HCT116 (cell line): ENCODE results near the gene ARHGEF12. TPM values are rescaled to one million over a fixed set of nuclear protein-coding genes. Genes with fewer than 3 reads are reported as not detected.

Source experiments
- ATAC-seq: fragments of 200-7000 bp; cut with Tn5 transposase; 2 replicates; pipeline ENCODE4 v1.9.1; 2020; ENCODE audit warnings: mild to moderate bottlenecking, moderate library complexity
- BruUV-seq: library from RNA; stranded (reverse); fragments of 400-500 nt; replicated peaks from 2 replicates; lab custom pipeline; 2021; lab: Mats Ljungman, UMichigan
- CTCF ChIA-PET: fragments of 300-600 bp; sonication (Branson Sonifier 250); formaldehyde crosslinking; loops from one replicate; lab custom pipeline; 2021; ENCODE audit warnings: antibody characterized with exemption; lab: Charles Lee
- POLR2A ChIA-PET: fragments of 300-600, 350-600 bp; sonication (Branson Sonifier 250); formaldehyde crosslinking; loops from one replicate; lab custom pipeline; 2021; ENCODE audit warnings: antibody characterized with exemption; lab: Charles Lee
- RAD21 ChIA-PET, 2 experiments: fragments of 300-600 bp; sonication (Branson Sonifier 250); formaldehyde crosslinking; loops; one replicate each; lab custom pipeline; 2023; ENCODE audit warnings: low total read pairs in 2 of 2; ENCODE audit not compliant: uncharacterized antibody in 2 of 2, unreplicated experiment in 2 of 2, low non-redundant PET in 1 of 2; lab: Charles Lee
- DNase-seq: peaks from one replicate; pipeline ENCODE4 v3.0.0-alpha.2; 2010; ENCODE audit warnings: low read depth, low spot score
- H2AFZ ChIP-seq: fragments of 200-600 bp; shearing (Covaris generic), sonication (generic); 2 replicates; pipeline ENCODE4 v1.6.1; 2017; ENCODE audit warnings: low read depth, mixed run types, mixed read lengths, antibody characterized with exemption, low read length; ENCODE audit not compliant: poor library complexity, severe bottlenecking
- H3K27ac ChIP-seq: 2 replicates; pipeline ENCODE4 v1.5.1; 2012; ENCODE audit warnings: low read depth, low read length
- H3K27me3 ChIP-seq: fragments of 200-600 bp; sonication (generic); 2 replicates; pipeline ENCODE4 v1.6.1; 2016; ENCODE audit warnings: mixed run types, low read length, mixed read lengths; ENCODE audit not compliant: insufficient read depth
- H3K36me3 ChIP-seq, 2 experiments: fragments of 200-500 bp in 1 of 2; fragments of 200-600 bp in 1 of 2; sonication (Bioruptor generic) in 1 of 2; sonication (generic) in 1 of 2; 2 replicates each; pipeline versions ENCODE4 v1.5.1 to v1.6.1; 2014 to 2016; ENCODE audit warnings: low read length in 2 of 2, inconsistent platforms in 1 of 2, mixed read lengths in 1 of 2, mixed run types in 1 of 2; ENCODE audit not compliant: insufficient read depth in 2 of 2, control insufficient read depth in 1 of 2
- H3K4me1 ChIP-seq, 2 experiments: fragments of 200-600 bp in 1 of 2; sonication (generic) in 1 of 2; 2 replicates each; pipeline versions ENCODE4 v1.5.1 to v1.6.1; 2012 to 2017; ENCODE audit warnings: low read length in 2 of 2, inconsistent platforms in 1 of 2, mild to moderate bottlenecking in 1 of 2, mixed read lengths in 1 of 2, mixed run types in 1 of 2, moderate library complexity in 1 of 2; ENCODE audit not compliant: insufficient read depth in 2 of 2, control insufficient read depth in 1 of 2
- H3K4me2 ChIP-seq: fragments of 200-600 bp; sonication (generic); 2 replicates; pipeline ENCODE4 v1.6.1; 2017; ENCODE audit warnings: mixed run types, low read length, mixed read lengths
- H3K4me3 ChIP-seq, 2 experiments: fragments of 200-600 bp in 1 of 2; sonication (generic) in 1 of 2; replicated peaks in 1 of 2; 2 replicates each; pipeline ENCODE4 v1.5.1; 2011 to 2016; ENCODE audit warnings: low read length in 2 of 2, control low read depth in 1 of 2, low read depth in 1 of 2, mild to moderate bottlenecking in 1 of 2, mixed read lengths in 1 of 2, mixed run types in 1 of 2
- H3K79me2 ChIP-seq: fragments of 200-600 bp; sonication (generic); 2 replicates; pipeline ENCODE4 v1.6.1; 2017; ENCODE audit warnings: mild to moderate bottlenecking, mixed run types, low read length, moderate library complexity, mixed read lengths; ENCODE audit not compliant: insufficient read depth
- H3K9ac ChIP-seq: fragments of 200-600 bp; sonication (generic); 2 replicates; pipeline ENCODE4 v1.6.1; 2016; ENCODE audit warnings: low read length, mixed read lengths
- H3K9me2 ChIP-seq: fragments of 200-600 bp; sonication (generic), shearing (Covaris generic); 2 replicates; pipeline ENCODE4 v1.6.1; 2017; ENCODE audit warnings: mixed run types, mild to moderate bottlenecking, moderate library complexity; ENCODE audit not compliant: insufficient read depth
- H3K9me3 ChIP-seq, 2 experiments: fragments of 200-500 bp in 1 of 2; fragments of 200-600 bp in 1 of 2; sonication (Bioruptor generic) in 1 of 2; sonication (generic) in 1 of 2; 2 replicates each; pipeline ENCODE4 v1.6.1; 2014 to 2017; ENCODE audit warnings: low read length in 2 of 2, mixed read lengths in 2 of 2, inconsistent platforms in 1 of 2, low read depth in 1 of 2, mild to moderate bottlenecking in 1 of 2, mixed run types in 1 of 2, moderate library complexity in 1 of 2; ENCODE audit not compliant: control insufficient read depth in 1 of 2, insufficient read depth in 1 of 2
- H4K20me1 ChIP-seq: fragments of 200-600 bp; sonication (generic), shearing (Covaris generic); 2 replicates; pipeline ENCODE4 v1.6.1; 2017; ENCODE audit warnings: mixed run types, mild to moderate bottlenecking, moderate library complexity; ENCODE audit not compliant: insufficient read depth
- CEBPB ChIP-seq: IDR thresholded peaks from 2 replicates; pipeline ENCODE4 v1.6.1; 2012; ENCODE audit warnings: low read depth
- ELF1 ChIP-seq: IDR thresholded peaks from 2 replicates; pipeline ENCODE4 v1.6.1; 2012; ENCODE audit warnings: low read depth, borderline replicate concordance
- EZH2phosphoT487 ChIP-seq: fragments of 200-600 bp; IDR thresholded peaks from 2 replicates; pipeline ENCODE4 v1.6.1; 2018; ENCODE audit warnings: antibody characterized with exemption, borderline replicate concordance
- FOSL1 ChIP-seq: IDR thresholded peaks from 2 replicates; pipeline ENCODE4 v1.6.1; 2012; ENCODE audit warnings: low read depth
- JUND ChIP-seq: IDR thresholded peaks from 2 replicates; pipeline ENCODE4 v1.6.1; 2012
- MAX ChIP-seq: IDR thresholded peaks from 2 replicates; pipeline ENCODE4 v1.6.1; 2012
- POLR2A ChIP-seq: IDR thresholded peaks from 2 replicates; pipeline ENCODE4 v1.7.0; 2011; ENCODE audit warnings: borderline replicate concordance; ENCODE audit not compliant: insufficient read depth, insufficient read length; ENCODE audit errors: extremely low read depth
- POLR2AphosphoS5 ChIP-seq: IDR thresholded peaks from 2 replicates; pipeline ENCODE4 v1.6.1; 2011; ENCODE audit warnings: mild to moderate bottlenecking, low read depth, low read length, moderate library complexity
- RAD21 ChIP-seq: IDR thresholded peaks from 2 replicates; pipeline ENCODE4 v1.6.1; 2012; ENCODE audit warnings: low read depth, mild to moderate bottlenecking
- SIN3A ChIP-seq: IDR thresholded peaks from 2 replicates; pipeline ENCODE4 v1.6.1; 2012; ENCODE audit warnings: low read depth
- TCF7L2 ChIP-seq: IDR thresholded peaks from 2 replicates; pipeline ENCODE4 v1.7.0; 2011; ENCODE audit warnings: borderline replicate concordance, inconsistent platforms; ENCODE audit not compliant: insufficient read depth, insufficient read length; ENCODE audit errors: extremely low read depth
- ZBTB33 ChIP-seq: IDR thresholded peaks from 2 replicates; pipeline ENCODE4 v1.6.1; 2011; ENCODE audit warnings: mild to moderate bottlenecking, low read length, moderate library complexity; ENCODE audit not compliant: insufficient replicate concordance; ENCODE audit errors: extremely low read depth
- intact Hi-C: fragments of 100-400 bp; cut with micrococcal nuclease; formaldehyde crosslinking; loops from 2 replicates; pipeline ENCODE4 v1.10.0; 2022
- total RNA-seq: library from RNA; stranded (reverse); gene quantifications from one replicate; pipeline ENCODE4 v1.2.1, GENCODE V29; 2021; ENCODE audit not compliant: unreplicated experiment

ARHGEF12 gene
- total RNA-seq, 1 experiment from 2014 or later: 81.4 TPM

- Histone ChIP-seq H3K9me2 (no peaks in the 10 kb centered on the region), H2AFZ (no peak overlapping the region), H3K79me2 (peaks cover 88% of the 10 kb centered on the region), H3K4me3 (no peak overlapping the region), H3K9me3 (no peaks in the 10 kb centered on the region), H3K27me3 (no peaks in the 10 kb centered on the region), H3K9ac (no peak overlapping the region), H4K20me1 (peaks cover 20% of the 10 kb centered on the region; the same call in 1 of the 2 replicates), H3K27ac (no peak overlapping the region), H3K4me2 (peak overlapping the region; percentile 40), H3K4me1 (peaks cover 50 to 68% of the 10 kb centered on the region in 2 experiments), H3K36me3 (no peaks in the 10 kb centered on the region)
- no peak for DNase-seq
- intact Hi-C loops: no loop called here
- CTCF ChIA-PET: no interaction called here
- TF ChIP-seq SIN3A (no peak), FOSL1 (0 out of 2 replicates have a peak, but pooled peaks have one; percentile 20)
- POLR2A ChIA-PET: no interaction called here
- BruUV-seq: no TSS peak
- RAD21 ChIA-PET: no interaction called here
- no peak for ATAC-seq
Observed at GRCh38 chr11:120340529-120340928, 4.3 kb downstream of the ARHGEF12 start.

- Histone ChIP-seq H3K4me1 (peaks cover 63 to 72% of the 10 kb centered on the region in 2 experiments), H3K9ac (no peak overlapping the region), H3K79me2 (peaks cover 99% of the 10 kb centered on the region), H3K27me3 (no peaks in the 10 kb centered on the region), H3K9me3 (no peaks in the 10 kb centered on the region), H2AFZ (no peak overlapping the region), H3K4me2 (no peak overlapping the region), H3K27ac (no peak overlapping the region), H3K36me3 (no peaks in the 10 kb centered on the region), H3K9me2 (no peaks in the 10 kb centered on the region), H4K20me1 (peaks cover 20% of the 10 kb centered on the region; the same call in 1 of the 2 replicates), H3K4me3 (no peak overlapping the region)
- no TSS peak for BruUV-seq
- ChIA-PET CTCF (no interaction called here), RAD21 (no interaction called here), POLR2A (no interaction called here)
- no peak for ATAC-seq
- intact Hi-C loops: no loop called here
- DNase-seq: no peak
- TF ChIP-seq MAX: no peak
- TF ChIP-seq RAD21: no peak
- no peak for TF ChIP-seq POLR2A
- TF ChIP-seq ZBTB33: no peak
- no peak for TF ChIP-seq EZH2phosphoT487
- no peak for TF ChIP-seq ELF1
- no peak for TF ChIP-seq JUND
- TF ChIP-seq POLR2AphosphoS5: no peak
- TF ChIP-seq CEBPB: no peak
- no peak for TF ChIP-seq TCF7L2
Observed at GRCh38 chr11:120342226-120342625, 6.0 kb downstream of the ARHGEF12 start.
